PC-3 (cell line): ENCODE data around the gene PLEKHA5. TPM values are rescaled to one million over a fixed set of nuclear protein-coding genes. Genes with fewer than 3 reads are reported as not detected.

Experiments used
- ATAC-seq: fragments of 200-7000 bp; cut with Tn5 transposase; 2 replicates; pipeline ENCODE4 v1.9.1; 2020; ENCODE audit warnings: mild to moderate bottlenecking, moderate library complexity
- BruUV-seq: library from RNA; stranded (reverse); fragments of 400-500 nt; replicated peaks from 2 replicates; lab custom pipeline; 2021; lab: Mats Ljungman, UMichigan
- CTCF ChIA-PET: fragments of 300-600 bp; sonication (Branson Sonifier 250); formaldehyde crosslinking; loops from one replicate; lab custom pipeline; 2022; ENCODE audit warnings: antibody characterized with exemption; lab: Charles Lee
- POLR2A ChIA-PET: fragments of 300-600 bp; sonication (Branson Sonifier 250); formaldehyde crosslinking; loops from one replicate; lab custom pipeline; 2022; ENCODE audit warnings: antibody characterized with exemption; ENCODE audit not compliant: unreplicated experiment; lab: Charles Lee
- DNase-seq: peaks from one replicate; pipeline ENCODE4 v3.0.0-alpha.2; 2015
- H2AFZ ChIP-seq: fragments of 300-600 bp; sonication (generic); 2 replicates; pipeline ENCODE4 v1.6.0; 2016; ENCODE audit warnings: antibody characterized with exemption, low read length
- H3F3A ChIP-seq: fragments of 300-600 bp; sonication (generic); one replicate; pipeline ENCODE4 v1.6.0; 2017; ENCODE audit warnings: antibody characterized with exemption, low read length, control low read depth, mild to moderate bottlenecking; ENCODE audit not compliant: unreplicated experiment
- H3K27ac ChIP-seq: fragments of 300-600 bp; sonication (generic); 2 replicates; pipeline ENCODE4 v1.5.1; 2016; ENCODE audit warnings: mild to moderate bottlenecking, low read length
- H3K27me3 ChIP-seq: fragments of 300-600 bp; sonication (generic); 2 replicates; pipeline ENCODE4 v1.6.1; 2016; ENCODE audit warnings: low read length, mixed read lengths
- H3K36me3 ChIP-seq: fragments of 300-600 bp; sonication (generic); 2 replicates; pipeline ENCODE4 v1.6.1; 2016; ENCODE audit warnings: low read depth, mixed run types, low read length, mixed read lengths
- H3K4me1 ChIP-seq: fragments of 300-600 bp; sonication (generic); 2 replicates; pipeline ENCODE4 v1.5.1; 2016; ENCODE audit warnings: low read length; ENCODE audit not compliant: insufficient read depth
- H3K4me2 ChIP-seq: fragments of 300-600 bp; sonication (generic); 2 replicates; pipeline ENCODE4 v1.6.0; 2016; ENCODE audit warnings: low read length
- H3K4me3 ChIP-seq: fragments of 300-600 bp; sonication (generic); 2 replicates; pipeline ENCODE4 v1.5.1; 2016; ENCODE audit warnings: mild to moderate bottlenecking, low read length, mixed read lengths
- H3K79me2 ChIP-seq: fragments of 300-600 bp; sonication (generic); 2 replicates; pipeline ENCODE4 v1.6.1; 2017; ENCODE audit warnings: low read length, mixed read lengths
- H3K9ac ChIP-seq: fragments of 300-600 bp; sonication (generic); 2 replicates; pipeline ENCODE4 v1.6.0; 2016; ENCODE audit warnings: mild to moderate bottlenecking, low read length
- H3K9me2 ChIP-seq: fragments of 300-600 bp; sonication (generic); replicated peaks from 2 replicates; pipeline ENCODE4 v1.6.1; 2016; ENCODE audit warnings: mixed run types, low read length, mixed read lengths
- H3K9me3 ChIP-seq: fragments of 300-600 bp; sonication (generic); 2 replicates; pipeline ENCODE4 v1.6.1; 2016; ENCODE audit warnings: low read length, mixed read lengths
- H4K20me1 ChIP-seq: fragments of 300-600 bp; sonication (generic); 2 replicates; pipeline ENCODE4 v1.6.1; 2016; ENCODE audit warnings: low read length, mixed read lengths
- EZH2 ChIP-seq: fragments of 300-600 bp; sonication (generic); IDR thresholded peaks from one replicate; pipeline ENCODE4 v1.6.1; 2017; ENCODE audit warnings: antibody characterized with exemption, mild to moderate bottlenecking, low read length; ENCODE audit not compliant: unreplicated experiment
- EZH2phosphoT487 ChIP-seq: fragments of 300-600 bp; sonication (generic); IDR thresholded peaks from 2 replicates; pipeline ENCODE4 v1.6.1; 2018; ENCODE audit warnings: mild to moderate bottlenecking, antibody characterized with exemption, low read length, borderline replicate concordance
- intact Hi-C: fragments of 100-400 bp; cut with micrococcal nuclease; formaldehyde crosslinking; loops from 2 replicates; pipeline ENCODE4 v1.9.0; 2023
- total RNA-seq: library from RNA; depleted of rRNA; stranded (reverse); fragments of >200 nt; gene quantifications from 2 replicates; pipeline ENCODE4 v1.2.3, GENCODE V29; 2014
- TF ChIP-seq, protein P1 (sequence below): fragments of 300-600 bp; sonication (generic); conservative IDR thresholded peaks from 2 replicates; pipeline ENCODE4 v1.5.1; 2017; ENCODE audit warnings: antibody characterized with exemption, low read depth, mild to moderate bottlenecking, low read length

PLEKHA5 gene
- total RNA-seq, 1 experiment from 2014 or later: 16.7 TPM

DNA sequence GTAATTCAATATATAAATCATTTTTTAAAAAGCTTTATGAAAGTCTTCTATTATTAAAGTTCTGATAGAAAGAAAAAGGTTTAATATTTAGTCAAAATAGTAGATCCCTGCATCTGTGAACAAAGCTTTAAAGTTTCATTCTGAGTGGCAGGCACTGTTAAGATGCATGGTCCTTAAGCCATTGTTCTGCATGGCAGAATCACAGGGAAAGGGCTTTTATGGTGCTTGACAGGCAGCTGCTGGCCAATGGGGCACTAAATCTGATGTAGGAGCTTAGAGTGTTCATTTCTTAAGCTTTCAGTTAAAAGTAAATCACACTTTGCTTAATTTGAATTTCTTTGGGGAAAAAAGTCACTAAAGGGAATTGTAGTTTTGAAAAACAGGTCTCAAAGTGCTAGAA, 148.2 kb downstream of the PLEKHA5 start:
- Histone ChIP-seq H3K27me3 (no peaks in the 10 kb centered on the region), H3K4me3 (no peak overlapping the region), H3K9me2 (no peaks in the 10 kb centered on the region), H3K27ac (no peak overlapping the region), H3F3A (no peaks in the 10 kb centered on the region), H3K9ac (no peak overlapping the region), H3K4me1 (peaks cover 19% of the 10 kb centered on the region), H2AFZ (no peak overlapping the region), H3K36me3 (peaks cover 6% of the 10 kb centered on the region; the same call in 1 of the 2 replicates), H3K4me2 (no peak overlapping the region), H3K79me2 (no peaks in the 10 kb centered on the region), H4K20me1 (no peaks in the 10 kb centered on the region), H3K9me3 (no peaks in the 10 kb centered on the region)
- no peak for DNase-seq
- ATAC-seq: no peak
- TF ChIP-seq EZH2phosphoT487: no peak
- TF ChIP-seq EZH2: no peak
- TF ChIP-seq, protein P1, sequence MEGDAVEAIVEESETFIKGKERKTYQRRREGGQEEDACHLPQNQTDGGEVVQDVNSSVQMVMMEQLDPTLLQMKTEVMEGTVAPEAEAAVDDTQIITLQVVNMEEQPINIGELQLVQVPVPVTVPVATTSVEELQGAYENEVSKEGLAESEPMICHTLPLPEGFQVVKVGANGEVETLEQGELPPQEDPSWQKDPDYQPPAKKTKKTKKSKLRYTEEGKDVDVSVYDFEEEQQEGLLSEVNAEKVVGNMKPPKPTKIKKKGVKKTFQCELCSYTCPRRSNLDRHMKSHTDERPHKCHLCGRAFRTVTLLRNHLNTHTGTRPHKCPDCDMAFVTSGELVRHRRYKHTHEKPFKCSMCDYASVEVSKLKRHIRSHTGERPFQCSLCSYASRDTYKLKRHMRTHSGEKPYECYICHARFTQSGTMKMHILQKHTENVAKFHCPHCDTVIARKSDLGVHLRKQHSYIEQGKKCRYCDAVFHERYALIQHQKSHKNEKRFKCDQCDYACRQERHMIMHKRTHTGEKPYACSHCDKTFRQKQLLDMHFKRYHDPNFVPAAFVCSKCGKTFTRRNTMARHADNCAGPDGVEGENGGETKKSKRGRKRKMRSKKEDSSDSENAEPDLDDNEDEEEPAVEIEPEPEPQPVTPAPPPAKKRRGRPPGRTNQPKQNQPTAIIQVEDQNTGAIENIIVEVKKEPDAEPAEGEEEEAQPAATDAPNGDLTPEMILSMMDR: no peak
- ChIA-PET CTCF (no interaction called here), POLR2A (no interaction called here)
- intact Hi-C loops: no loop called here
- BruUV-seq: no TSS peak

DNA sequence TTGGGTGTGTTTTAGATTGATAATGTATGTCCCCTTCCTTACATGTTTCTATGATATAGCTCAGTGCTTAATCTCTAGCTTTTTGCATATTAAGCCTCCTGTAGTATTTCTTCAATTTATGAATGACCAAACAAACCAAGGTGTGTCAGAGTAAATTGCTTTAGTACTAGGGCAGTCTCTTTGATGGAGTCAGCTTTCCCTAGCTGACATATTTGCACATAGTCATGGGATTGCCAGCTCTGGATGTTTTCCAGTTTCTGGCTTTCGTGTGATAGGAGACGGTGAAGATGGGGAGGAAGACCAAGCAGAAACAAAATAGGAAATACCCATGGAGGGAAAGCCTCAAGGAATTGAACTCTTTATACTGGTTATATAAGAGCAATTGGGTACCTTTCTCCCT, 148.9 kb downstream of the PLEKHA5 start:
- H3K9me2 ChIP-seq: no peaks in the 10 kb centered on the region
- H2AFZ ChIP-seq: no peak overlapping the region
- H3K9ac ChIP-seq: no peak overlapping the region
- H3K79me2 ChIP-seq: no peaks in the 10 kb centered on the region
- DNase-seq (no peak), ATAC-seq (no peak)
- ChIA-PET CTCF (no interaction called here), POLR2A (no interaction called here)
- H3F3A ChIP-seq: no peaks in the 10 kb centered on the region
- peaks cover 14% of the 10 kb centered on the region for H3K4me1 ChIP-seq
- no peak overlapping the region for H3K27ac ChIP-seq
- H3K9me3 ChIP-seq: no peaks in the 10 kb centered on the region
- no peak overlapping the region for H3K4me2 ChIP-seq
- H4K20me1 ChIP-seq: no peaks in the 10 kb centered on the region
- no TSS peak for BruUV-seq
- no peaks in the 10 kb centered on the region for H3K27me3 ChIP-seq
- peaks cover 6% of the 10 kb centered on the region; the same call in 1 of the 2 replicates for H3K36me3 ChIP-seq
- intact Hi-C loops: no loop called here
- no peak for TF ChIP-seq EZH2phosphoT487
- TF ChIP-seq, protein P1: no peak
- no peak for TF ChIP-seq EZH2
- no peak overlapping the region for H3K4me3 ChIP-seq

DNA sequence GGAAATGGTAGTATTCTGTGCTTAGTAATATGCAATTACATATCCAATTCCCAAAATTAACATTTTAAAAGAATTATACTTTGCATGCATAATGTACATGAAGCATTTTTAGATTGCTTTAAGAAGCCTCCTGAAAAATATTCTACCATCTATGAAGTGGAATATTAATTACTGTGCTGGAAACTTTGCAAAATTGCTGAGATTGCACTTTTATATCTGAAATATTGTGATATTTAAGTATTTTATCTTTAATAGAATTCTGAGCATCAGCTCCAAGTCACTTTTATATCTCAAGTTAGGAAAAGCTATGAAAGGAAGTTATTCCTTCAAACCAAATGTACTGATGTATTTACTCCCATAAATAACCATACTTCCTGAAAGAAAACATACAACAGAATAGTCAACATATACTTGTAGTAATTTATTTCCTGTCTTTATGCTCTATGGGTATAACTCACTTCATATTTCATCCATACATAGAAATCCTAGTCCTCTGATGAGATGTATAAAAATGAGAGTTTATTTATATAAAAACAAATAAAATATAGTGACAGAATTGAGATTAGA, 152.7 kb downstream of the PLEKHA5 start:
- Histone ChIP-seq H3F3A (no peaks in the 10 kb centered on the region), H4K20me1 (no peaks in the 10 kb centered on the region), H3K27ac (no peak overlapping the region), H3K36me3 (no peaks in the 10 kb centered on the region), H3K9me2 (no peaks in the 10 kb centered on the region), H3K9me3 (no peaks in the 10 kb centered on the region), H3K4me1 (no peaks in the 10 kb centered on the region), H3K4me3 (no peak overlapping the region), H3K27me3 (no peaks in the 10 kb centered on the region), H3K4me2 (no peak overlapping the region), H3K9ac (no peak overlapping the region), H3K79me2 (no peaks in the 10 kb centered on the region), H2AFZ (no peak overlapping the region)
- DNase-seq: no peak
- no TSS peak for BruUV-seq
- TF ChIP-seq EZH2 (no peak), EZH2phosphoT487 (no peak)
- TF ChIP-seq, protein P1: no peak
- intact Hi-C loops: no loop called here
- ATAC-seq: no peak
- ChIA-PET CTCF (no interaction called here), POLR2A (no interaction called here)
